Erythroblast (primary cell): ENCODE measurements around the gene DNAI7.

ENCODE experiments used
- GATA1 ChIP-seq: IDR thresholded peaks from 2 replicates; pipeline ENCODE4 v1.6.1; 2011; ENCODE audit warnings: low read depth, mild to moderate bottlenecking, control low read depth, low read length, moderate library complexity
- POLR2A ChIP-seq: IDR thresholded peaks from 2 replicates; pipeline ENCODE4 v1.6.1; 2011; ENCODE audit warnings: mild to moderate bottlenecking, low read length

GRCh38 chr12:25102402-25102801, 92.6 kb downstream of the DNAI7 start:
- TF ChIP-seq POLR2A (no peak), GATA1 (no peak)
